Panc1 (cell line): Measurements from ENCODE around the gene AP5S1.

Experiments used
- REST ChIP-seq, 2 experiments: IDR thresholded peaks; 2 replicates each; pipeline ENCODE4 v1.6.1; 2011 to 2012; ENCODE audit warnings: low read depth in 2 of 2, control low read depth in 1 of 2, low read length in 1 of 2, mild to moderate bottlenecking in 1 of 2, moderate library complexity in 1 of 2; ENCODE audit not compliant: insufficient read depth in 1 of 2
- TF ChIP-seq, protein P1 (sequence below): fragments of 450-650 bp; IDR thresholded peaks from 2 replicates; pipeline ENCODE4 v1.5.1; 2017; ENCODE audit warnings: mild to moderate bottlenecking

DNA sequence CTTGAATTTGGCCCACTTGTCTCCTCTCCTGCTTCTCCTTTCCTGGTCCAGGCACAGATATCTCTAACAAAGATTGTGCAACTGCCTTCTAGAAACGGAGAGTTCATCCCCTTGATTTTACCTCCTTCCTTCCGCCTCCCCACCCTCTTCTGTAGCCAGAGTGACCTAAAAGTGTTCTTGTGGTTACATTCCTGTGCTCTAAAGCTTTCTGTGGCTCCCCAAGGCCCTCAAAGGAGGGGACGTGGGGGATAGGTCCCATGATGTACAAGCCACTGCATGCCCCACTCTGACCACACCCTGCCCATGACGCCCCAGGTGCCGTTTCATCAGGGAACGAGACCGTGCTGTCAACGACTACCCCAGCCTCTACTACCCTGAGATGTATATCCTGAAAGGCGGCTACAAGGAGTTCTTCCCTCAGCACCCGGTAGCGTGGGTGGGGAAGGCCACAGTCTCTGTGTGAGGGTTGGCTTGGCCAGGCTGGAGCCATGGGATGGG, 16.0 kb upstream of the AP5S1 start:
- TF ChIP-seq, protein P1, sequence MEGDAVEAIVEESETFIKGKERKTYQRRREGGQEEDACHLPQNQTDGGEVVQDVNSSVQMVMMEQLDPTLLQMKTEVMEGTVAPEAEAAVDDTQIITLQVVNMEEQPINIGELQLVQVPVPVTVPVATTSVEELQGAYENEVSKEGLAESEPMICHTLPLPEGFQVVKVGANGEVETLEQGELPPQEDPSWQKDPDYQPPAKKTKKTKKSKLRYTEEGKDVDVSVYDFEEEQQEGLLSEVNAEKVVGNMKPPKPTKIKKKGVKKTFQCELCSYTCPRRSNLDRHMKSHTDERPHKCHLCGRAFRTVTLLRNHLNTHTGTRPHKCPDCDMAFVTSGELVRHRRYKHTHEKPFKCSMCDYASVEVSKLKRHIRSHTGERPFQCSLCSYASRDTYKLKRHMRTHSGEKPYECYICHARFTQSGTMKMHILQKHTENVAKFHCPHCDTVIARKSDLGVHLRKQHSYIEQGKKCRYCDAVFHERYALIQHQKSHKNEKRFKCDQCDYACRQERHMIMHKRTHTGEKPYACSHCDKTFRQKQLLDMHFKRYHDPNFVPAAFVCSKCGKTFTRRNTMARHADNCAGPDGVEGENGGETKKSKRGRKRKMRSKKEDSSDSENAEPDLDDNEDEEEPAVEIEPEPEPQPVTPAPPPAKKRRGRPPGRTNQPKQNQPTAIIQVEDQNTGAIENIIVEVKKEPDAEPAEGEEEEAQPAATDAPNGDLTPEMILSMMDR: no peak
- no peak for TF ChIP-seq REST (IDR thresholded peaks at IDR 0.05; ENCODE audit: insufficient read depth in 1 of 2, low read depth in 2 of 2, low read length in 1 of 2)
